GM12878 (cell line): ENCODE measurements around the gene DIAPH3. TPM values are rescaled to one million over a fixed set of nuclear protein-coding genes. Genes with fewer than 3 reads are reported as not detected.

Experiments used
- ATAC-seq: fragments of 200-7000 bp; cut with Tn5 transposase; 3 replicates; pipeline ENCODE4 v1.9.1; 2020; ENCODE audit warnings: mild to moderate bottlenecking, moderate library complexity
- BruUV-seq: library from RNA; stranded (reverse); fragments of 400-500 nt; replicated peaks from 2 replicates; lab custom pipeline; 2021; lab: Mats Ljungman, UMichigan
- CTCF ChIA-PET: fragments of 300-600 bp; sonication (Branson Sonifier 250); formaldehyde crosslinking; extraction: SDS; loops from one replicate; lab custom pipeline; 2021; ENCODE audit warnings: inconsistent platforms; lab: Yijun Ruan, JAX
- POLR2A ChIA-PET: fragments of 350-600 bp; formaldehyde crosslinking; extraction: SDS; loops from one replicate; lab custom pipeline; 2021; ENCODE audit warnings: inconsistent platforms; lab: Charles Lee
- RAD21 ChIA-PET: fragments of 300-600 bp; sonication (Branson Sonifier 250); formaldehyde crosslinking; loops from one replicate; lab custom pipeline; 2023; ENCODE audit warnings: antibody characterized with exemption; ENCODE audit not compliant: unreplicated experiment; lab: Charles Lee
- SMC1A ChIA-PET: fragments of 300-600 bp; sonication (Branson Sonifier 250); formaldehyde crosslinking; loops from one replicate; lab custom pipeline; 2023; ENCODE audit not compliant: unreplicated experiment, uncharacterized antibody; lab: Charles Lee
- DNase-seq: peaks from one replicate; pipeline ENCODE4 v3.0.0-alpha.2; 2011; ENCODE audit warnings: low read depth, low spot score
- FAIRE-seq: peaks from 3 replicates; lab custom pipeline; 2011; peaks lifted over from hg19 to GRCh38; lab: Jason Lieb, UNC
- H2AFZ ChIP-seq: 2 replicates; pipeline ENCODE4 v1.6.0; 2011; ENCODE audit warnings: low read depth, low read length, control low read depth; ENCODE audit not compliant: control insufficient read depth
- H3K27ac ChIP-seq: 2 replicates; pipeline ENCODE4 v1.5.1; 2011; ENCODE audit warnings: control low read depth; ENCODE audit not compliant: control insufficient read depth, insufficient read depth
- H3K27me3 ChIP-seq, 2 experiments: replicated peaks in 1 of 2; 2 replicates each; pipeline versions ENCODE4 v1.6.0 to v1.6.1; 2011; ENCODE audit warnings: low read length in 1 of 2; ENCODE audit not compliant: control insufficient read depth in 2 of 2, insufficient read depth in 2 of 2
- H3K36me3 ChIP-seq, 2 experiments: 2 replicates each; pipeline ENCODE4 v1.5.1; 2011; ENCODE audit warnings: low read length in 1 of 2; ENCODE audit not compliant: control insufficient read depth in 2 of 2, insufficient read depth in 2 of 2
- H3K4me1 ChIP-seq: 2 replicates; pipeline ENCODE4 v1.6.1; 2011; ENCODE audit warnings: mild to moderate bottlenecking, low read length, moderate library complexity, mixed read lengths; ENCODE audit not compliant: control insufficient read depth, insufficient read depth
- H3K4me2 ChIP-seq: 2 replicates; pipeline ENCODE4 v1.6.0; 2011; ENCODE audit warnings: control low read depth; ENCODE audit not compliant: control insufficient read depth, insufficient read depth
- H3K4me3 ChIP-seq: fragments of 200-600 bp; sonication (generic); 2 replicates; pipeline ENCODE4 v1.5.1; 2016
- H3K79me2 ChIP-seq: 2 replicates; pipeline ENCODE4 v1.6.0; 2011; ENCODE audit warnings: low read length; ENCODE audit not compliant: control insufficient read depth, insufficient read depth
- H3K9ac ChIP-seq: 2 replicates; pipeline ENCODE4 v1.8.0; 2011; ENCODE audit warnings: low read length, control low read depth, mixed read lengths; ENCODE audit not compliant: control insufficient read depth, insufficient read depth
- H3K9me3 ChIP-seq: replicated peaks from 3 replicates; pipeline ENCODE4 v1.5.1; 2011; ENCODE audit warnings: mild to moderate bottlenecking, low read length; ENCODE audit not compliant: control insufficient read depth, insufficient read depth
- H4K20me1 ChIP-seq: 2 replicates; pipeline ENCODE4 v1.6.0; 2011; ENCODE audit not compliant: control insufficient read depth, insufficient read depth
- ATF7 ChIP-seq: fragments of 450-650 bp; IDR thresholded peaks from 2 replicates; pipeline ENCODE4 v1.6.1; 2016; ENCODE audit warnings: low read depth, mild to moderate bottlenecking
- KDM1A ChIP-seq: fragments of 200-600 bp; sonication (generic); IDR thresholded peaks from 2 replicates; pipeline ENCODE4 v1.6.1; 2016; ENCODE audit warnings: borderline replicate concordance
- SMAD5 ChIP-seq: IDR thresholded peaks from 2 replicates; pipeline ENCODE4 v1.6.1; 2016; ENCODE audit warnings: antibody characterized with exemption, low read depth
- YY1 ChIP-seq: IDR thresholded peaks from 2 replicates; pipeline ENCODE4 v1.6.1; 2011; ENCODE audit warnings: low read depth, mild to moderate bottlenecking, low read length
- WGBS: methylation state at CpG from one replicate; pipeline ENCODE4 v1.1.6; 2016; ENCODE audit warnings: low lambda C conversion rate; ENCODE audit not compliant: insufficient replicate concordance, insufficient coverage; ENCODE audit errors: missing lambda C conversion rate; 5-methylcytosine and 5-hydroxymethylcytosine counted together
- in situ Hi-C: fragments of 300-500 bp; cut with MboI; formaldehyde crosslinking; loops from 9 replicates; pipeline ENCODE4 v1.14.3; 2018; ENCODE audit warnings: mixed read lengths
- intact Hi-C: fragments of 100-400 bp; cut with micrococcal nuclease; formaldehyde crosslinking; loops from one replicate; pipeline ENCODE4 v1.14.2; 2022; ENCODE audit not compliant: unreplicated experiment
- polyA plus RNA-seq, 11 experiments: library from polyadenylated mRNA; depleted of rRNA in 4 of 11; unstranded in 6 of 11; stranded (reverse) in 5 of 11; fragments of >200 nt; fragmentation: Nextera tagmentation in 4 of 11; fragmentation: Illumina TruSeq in 1 of 11; extraction: Ambion mirVana in 4 of 11; extraction: Trizol in 1 of 11; gene quantifications; 1 replicate in 1 of 11; 2 replicates in 10 of 11; pipeline versions ENCODE4 v1.2.1 to v1.2.3, GENCODE V29; 2011 to 2016; ENCODE audit warnings: inconsistent platforms in 2 of 11, missing spikeins in 2 of 11, low read depth in 1 of 11
- total RNA-seq, 4 experiments: library from RNA; depleted of rRNA in 3 of 4; stranded (reverse); fragments of >200 nt in 3 of 4; fragmentation: Illumina TruSeq in 1 of 4; extraction: Trizol in 1 of 4; gene quantifications; 2 replicates each; pipeline versions ENCODE4 v1.2.1 to v1.2.3, GENCODE V29; 2013 to 2021

Gene DIAPH3
- total and polyA plus RNA-seq, 10 of the 15 experiments (the other 5 are each of a cell fraction or from before 2014, with no cell fraction given) = 10.1 to 25.2 (median 15.4) TPM

DNA sequence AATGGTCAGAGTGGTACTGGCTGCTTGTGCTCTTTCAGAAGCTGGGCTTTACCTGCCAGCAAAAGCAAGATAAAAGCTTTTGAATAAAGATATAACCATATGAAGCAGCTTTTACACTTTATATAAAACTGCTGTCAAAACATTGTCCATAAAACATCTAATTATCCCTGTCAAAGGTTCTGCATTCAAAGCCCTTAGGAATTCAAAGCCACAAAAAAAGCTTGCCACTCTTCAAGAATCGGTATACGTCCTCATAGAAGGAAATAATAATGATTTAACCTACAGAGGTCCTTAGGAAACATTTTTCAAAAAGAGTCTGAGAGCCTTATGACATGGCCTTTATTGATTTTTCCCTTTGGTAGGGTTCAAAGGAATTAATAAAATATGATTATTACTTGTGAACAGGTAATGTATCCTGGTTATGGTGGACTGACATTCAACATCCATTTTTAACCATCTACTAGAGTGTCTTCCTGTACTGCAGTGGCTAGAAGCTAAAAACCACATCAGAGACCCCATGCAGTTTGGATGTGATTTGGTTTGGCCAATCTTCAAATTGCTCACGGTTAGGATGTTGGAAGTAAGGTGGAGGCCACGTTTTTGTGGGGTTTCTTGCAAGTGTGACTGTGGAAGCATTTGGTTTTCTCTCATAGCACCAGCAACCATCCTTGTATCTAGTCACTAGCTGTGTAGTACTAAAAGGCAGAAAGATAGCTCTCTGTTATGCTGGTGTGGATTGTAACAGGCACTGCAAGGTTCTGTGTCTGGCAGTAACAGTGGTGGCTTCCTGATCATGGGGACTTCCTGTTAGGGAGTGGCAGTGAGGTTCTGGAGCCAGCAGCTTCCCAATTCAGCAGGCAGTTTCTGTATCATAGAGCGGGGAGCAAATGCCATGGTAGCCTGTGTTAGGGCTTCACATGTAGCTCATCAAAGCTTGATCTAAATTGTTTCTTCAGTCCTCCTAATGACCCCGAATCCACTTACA lies 441.5 kb downstream of the DIAPH3 start:
- no peaks in the 10 kb centered on the region for H3K36me3 ChIP-seq
- ATAC-seq = no peak
- no peaks in the 10 kb centered on the region for H3K4me1 ChIP-seq
- 75% methylated on average over 6 of the region's 6 CpGs for WGBS
- H3K27ac ChIP-seq = no peak overlapping the region
- no peaks in the 10 kb centered on the region for H4K20me1 ChIP-seq
- in situ Hi-C loops (no loop called here), intact Hi-C loops (no loop called here)
- ChIA-PET CTCF (interaction anchor here (1.0 to 1.6 kb wide), 4 partner anchors 9 to 43 kb away, joined by 3 to 4 read pairs (median 4); no protein-coding TSS in a partner anchor), POLR2A (no interaction called here), RAD21 (interaction anchor here (1.0 kb wide), 1 partner anchor 15 kb away, joined by 3 read pairs; no protein-coding TSS in a partner anchor), SMC1A (interaction anchor here (0.8 to 2.5 kb wide), 6 partner anchors 9 to 42 kb away, joined by 3 to 6 read pairs (median 4); no protein-coding TSS in a partner anchor)
- no TSS peak for BruUV-seq
- no peak for TF ChIP-seq ATF7
- no peak for TF ChIP-seq SMAD5
- no peak for TF ChIP-seq KDM1A
- no peak overlapping the region; the same call in 1 of the 2 replicates for H2AFZ ChIP-seq
- H3K4me3 ChIP-seq = no peak overlapping the region
- no peaks in the 10 kb centered on the region for H3K9me3 ChIP-seq
- H3K9ac ChIP-seq = no peak overlapping the region
- no peak for DNase-seq
- H3K4me2 ChIP-seq = no peak overlapping the region
- no peak for FAIRE-seq
- H3K79me2 ChIP-seq = no peaks in the 10 kb centered on the region
- no peaks in the 10 kb centered on the region for H3K27me3 ChIP-seq

GRCh38 chr13:59715611-59716010 lies 448.1 kb downstream of the DIAPH3 start:
- Histone ChIP-seq H3K9me3 (no peaks in the 10 kb centered on the region), H3K4me2 (no peak overlapping the region), H3K4me1 (no peaks in the 10 kb centered on the region), H3K27ac (no peak overlapping the region), H2AFZ (no peak overlapping the region), H3K27me3 (no peaks in the 10 kb centered on the region), H3K4me3 (no peak overlapping the region), H3K9ac (no peak overlapping the region), H3K79me2 (no peaks in the 10 kb centered on the region), H3K36me3 (no peaks in the 10 kb centered on the region), H4K20me1 (no peaks in the 10 kb centered on the region)
- no peak for DNase-seq
- ATAC-seq = no peak
- ChIA-PET RAD21 (no interaction called here), POLR2A (no interaction called here), SMC1A (no interaction called here), CTCF (no interaction called here)
- FAIRE-seq = no peak
- WGBS = 100% methylated on average over 1 of the region's 1 CpG
- no peak for TF ChIP-seq YY1
- BruUV-seq = no TSS peak
- in situ Hi-C loops = no loop called here
- intact Hi-C loops = no loop called here
